Mucosa of descending colon (tissue), 3 donors: Measurements from ENCODE around the gene RPTOR. TPM values are rescaled to one million over a fixed set of nuclear protein-coding genes. Genes with fewer than 3 reads are reported as not detected.
A peak's percentile ranks its signal among the peaks of the same experiment; 100 is the strongest.

Experiments used
- ATAC-seq: fragments of 200-7000 bp; cut with Tn5 transposase; one replicate; pipeline ENCODE4 v1.9.1; 2020; ENCODE audit warnings: mild to moderate bottlenecking, moderate library complexity
- DNase-seq, 3 donors: peaks; one replicate each; pipeline ENCODE4 v3.0.0-alpha.2; 2020
- H3K36me3 ChIP-seq: fragments of 200-600 bp; one replicate; pipeline ENCODE4 v1.8.0; 2021; ENCODE audit warnings: low read depth, mild to moderate bottlenecking
- H3K4me1 ChIP-seq: fragments of 200-600 bp; one replicate; pipeline ENCODE4 v1.8.0; 2021; ENCODE audit warnings: low read depth, mild to moderate bottlenecking
- H3K4me3 ChIP-seq: fragments of 200-600 bp; one replicate; pipeline ENCODE4 v1.8.0; 2021; ENCODE audit warnings: mild to moderate bottlenecking
- H3K9me3 ChIP-seq: fragments of 200-600 bp; one replicate; pipeline ENCODE4 v1.8.0; 2021; ENCODE audit warnings: mild to moderate bottlenecking
- intact Hi-C, 2 donors: fragments of 100-400 bp; cut with DNase I in 1 of 2; cut with micrococcal nuclease in 1 of 2; formaldehyde crosslinking; loops; one replicate each; pipeline versions ENCODE4 v1.11.0 to v1.11.1; 2022; cut with DNase I, micrococcal nuclease
- total RNA-seq, 3 donors: library from RNA; stranded (reverse); fragmentation: NEBNext Ultra II Directional in 2 of 3; extraction: Animal tissue kit (Norgen Biotek cat#: 25700) in 2 of 3; gene quantifications; one replicate each; pipeline versions ENCODE4 v1.2.1 to v1.2.4, GENCODE V29; 2021 to 2023
- TF ChIP-seq, protein P1 (sequence below): fragments of 200-600 bp; IDR thresholded peaks from one replicate; pipeline ENCODE4 v1.8.0; 2022; ENCODE audit warnings: antibody characterized with exemption, mild to moderate bottlenecking
- donor health status: DM: no; HTN: no; CAD: no; lungs with moderate emphysema.
- donor health status: DM: no; HTN: no; CAD: no.
- donor health status: DM: no; HTN: yes; CAD: no.

The RPTOR gene
- total RNA-seq, 3 donors from 2014 or later: 30.5 to 44.4 (median 37.2) TPM

DNA sequence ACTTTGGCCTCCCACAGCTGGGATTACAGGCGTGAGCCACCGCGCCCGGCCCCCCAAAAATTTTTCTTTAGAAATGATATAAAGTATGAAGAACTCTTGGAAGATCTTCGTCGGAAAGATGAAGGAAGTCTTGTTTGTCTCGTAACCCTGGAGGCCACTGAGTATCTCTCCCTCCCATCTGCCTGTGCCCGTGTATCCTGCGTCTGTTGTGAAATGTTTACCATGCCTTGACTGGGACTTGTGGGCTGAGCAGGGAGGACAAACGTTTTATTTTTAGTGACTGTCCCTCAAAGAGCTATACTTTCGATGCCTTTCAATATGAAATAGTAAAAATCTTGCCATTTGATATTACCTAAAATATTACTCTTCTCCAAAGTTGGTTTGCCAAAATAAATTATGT, 121.2 kb downstream of the RPTOR start:
- TF ChIP-seq, protein P1, sequence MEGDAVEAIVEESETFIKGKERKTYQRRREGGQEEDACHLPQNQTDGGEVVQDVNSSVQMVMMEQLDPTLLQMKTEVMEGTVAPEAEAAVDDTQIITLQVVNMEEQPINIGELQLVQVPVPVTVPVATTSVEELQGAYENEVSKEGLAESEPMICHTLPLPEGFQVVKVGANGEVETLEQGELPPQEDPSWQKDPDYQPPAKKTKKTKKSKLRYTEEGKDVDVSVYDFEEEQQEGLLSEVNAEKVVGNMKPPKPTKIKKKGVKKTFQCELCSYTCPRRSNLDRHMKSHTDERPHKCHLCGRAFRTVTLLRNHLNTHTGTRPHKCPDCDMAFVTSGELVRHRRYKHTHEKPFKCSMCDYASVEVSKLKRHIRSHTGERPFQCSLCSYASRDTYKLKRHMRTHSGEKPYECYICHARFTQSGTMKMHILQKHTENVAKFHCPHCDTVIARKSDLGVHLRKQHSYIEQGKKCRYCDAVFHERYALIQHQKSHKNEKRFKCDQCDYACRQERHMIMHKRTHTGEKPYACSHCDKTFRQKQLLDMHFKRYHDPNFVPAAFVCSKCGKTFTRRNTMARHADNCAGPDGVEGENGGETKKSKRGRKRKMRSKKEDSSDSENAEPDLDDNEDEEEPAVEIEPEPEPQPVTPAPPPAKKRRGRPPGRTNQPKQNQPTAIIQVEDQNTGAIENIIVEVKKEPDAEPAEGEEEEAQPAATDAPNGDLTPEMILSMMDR: no peak
- DNase-seq: peak in 1 of 3 donors; percentile 12
- no peak overlapping the region for H3K4me3 ChIP-seq
- intact Hi-C loops: no loop called here
- peaks cover 9% of the 10 kb centered on the region for H3K4me1 ChIP-seq
- no peak for ATAC-seq
- H3K9me3 ChIP-seq: no peaks in the 10 kb centered on the region
- H3K36me3 ChIP-seq: no peaks in the 10 kb centered on the region

DNA sequence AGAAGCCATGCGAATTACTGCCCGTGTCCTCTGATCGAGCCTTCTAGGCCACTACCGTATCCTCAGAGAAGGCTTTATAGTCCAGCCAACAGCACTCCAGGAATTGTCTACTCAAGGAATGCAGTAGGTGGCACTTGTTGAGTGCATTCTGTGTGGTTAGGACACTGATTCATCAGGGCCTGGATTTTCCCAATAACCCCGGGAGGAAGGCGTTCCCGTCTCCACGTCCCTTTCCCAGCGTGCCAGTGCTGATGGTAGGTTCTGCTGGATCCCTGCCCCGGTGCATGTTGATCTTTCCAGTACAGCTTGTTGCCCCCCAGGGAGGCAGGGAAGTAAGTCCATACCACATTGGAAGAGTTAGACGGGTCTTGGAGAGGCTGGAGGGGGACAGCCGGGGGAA, 122.2 kb downstream of the RPTOR start:
- H3K4me1 ChIP-seq: peaks cover 16% of the 10 kb centered on the region
- intact Hi-C loops: no loop called here
- DNase-seq: peak in 1 of 3 donors; percentile 9
- no peaks in the 10 kb centered on the region for H3K9me3 ChIP-seq
- no peaks in the 10 kb centered on the region for H3K36me3 ChIP-seq
- H3K4me3 ChIP-seq: no peak overlapping the region
- ATAC-seq: no peak
- TF ChIP-seq, protein P1: no peak

DNA sequence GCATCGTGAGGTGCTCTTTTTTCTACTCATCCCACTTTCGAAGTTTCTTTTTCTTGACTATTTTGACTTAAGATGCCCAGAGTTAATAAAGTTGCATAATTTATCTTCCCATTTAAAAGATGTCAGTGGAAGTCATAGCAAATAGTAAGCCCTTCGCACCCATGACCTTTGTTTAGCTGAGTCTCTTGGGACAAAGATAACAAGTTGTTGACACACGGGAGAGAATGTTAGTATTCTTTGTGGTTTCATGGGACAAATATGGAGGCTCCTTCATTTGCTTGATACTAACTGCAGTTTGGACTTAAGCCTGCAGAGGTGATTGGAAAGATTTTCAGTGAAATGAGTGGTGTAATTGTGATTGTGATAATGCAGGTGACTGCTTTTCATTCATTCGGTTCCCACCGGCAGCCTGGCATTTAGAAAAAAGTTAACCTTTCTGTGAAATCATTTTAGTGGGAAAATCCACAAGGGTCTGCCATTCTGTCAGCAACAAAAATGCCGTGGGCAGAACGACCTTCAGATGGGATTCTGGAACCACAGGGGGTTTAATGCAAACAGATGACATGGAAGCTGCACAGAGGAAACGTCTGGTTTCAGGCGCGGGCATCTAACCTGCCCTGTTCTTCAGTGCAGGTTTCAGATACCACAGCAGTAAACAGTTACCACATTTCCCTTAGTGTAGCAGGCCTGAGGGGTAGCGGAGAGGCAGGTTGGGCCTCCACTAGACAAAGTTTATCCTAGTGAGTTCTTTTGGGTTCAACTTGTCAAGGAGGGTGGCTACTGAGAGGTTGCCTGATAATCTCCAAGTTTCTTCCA, 123.0 kb downstream of the RPTOR start:
- ATAC-seq (no peak), DNase-seq (peak in 1 of 3 donors; percentile 20)

DNA sequence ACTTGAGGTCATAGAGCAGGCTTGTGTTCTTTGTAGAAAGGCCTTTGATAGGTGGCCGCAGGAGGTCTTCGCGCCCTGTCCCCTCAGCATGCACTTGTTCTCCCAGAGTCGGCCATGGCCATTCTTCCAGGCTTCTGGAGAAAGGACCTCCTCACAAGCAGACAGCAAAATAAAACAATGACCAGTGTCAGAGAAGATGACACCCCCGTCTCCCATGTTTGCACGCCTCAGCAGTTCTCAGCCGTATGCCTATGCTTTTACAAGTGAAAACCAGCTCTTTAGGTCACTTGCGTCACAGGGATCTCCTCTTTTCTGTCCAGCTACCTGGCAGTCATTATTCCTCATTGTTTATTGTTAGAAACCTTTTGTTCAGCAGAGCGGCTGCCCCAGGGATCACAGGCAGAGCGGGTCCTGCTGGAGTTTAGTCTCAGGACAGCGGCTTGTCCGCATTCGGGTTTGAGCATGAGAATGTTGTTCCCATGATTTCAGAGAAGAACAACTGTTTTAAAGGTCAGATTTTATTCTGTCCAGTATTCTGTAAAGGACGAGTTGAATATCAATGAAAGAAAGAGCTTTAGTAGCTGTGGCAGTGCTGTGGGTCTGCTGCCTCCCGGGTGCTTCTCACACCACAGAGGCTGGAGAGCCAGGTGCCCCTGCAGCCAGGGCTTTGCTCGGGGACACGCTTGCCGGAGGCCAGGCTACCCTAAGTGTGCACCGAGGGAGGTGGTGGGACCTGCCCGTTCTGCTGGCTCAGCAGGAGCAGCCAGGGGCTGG, 123.9 kb downstream of the RPTOR start:
- ATAC-seq: no peak
- Histone ChIP-seq H3K9me3 (no peaks in the 10 kb centered on the region), H3K36me3 (no peaks in the 10 kb centered on the region), H3K4me1 (peaks cover 16% of the 10 kb centered on the region), H3K4me3 (no peak overlapping the region)
- intact Hi-C loops: no loop called here
- TF ChIP-seq, protein P1: no peak
- DNase-seq: peak in 1 of 3 donors; percentile 16

More for the DNA sequence above, 123.0 kb downstream of the RPTOR start:
- intact Hi-C loops: no loop called here
- Histone ChIP-seq H3K4me1 (peaks cover 16% of the 10 kb centered on the region), H3K4me3 (no peak overlapping the region), H3K36me3 (no peaks in the 10 kb centered on the region), H3K9me3 (no peaks in the 10 kb centered on the region)
- TF ChIP-seq, protein P1: no peak

DNA sequence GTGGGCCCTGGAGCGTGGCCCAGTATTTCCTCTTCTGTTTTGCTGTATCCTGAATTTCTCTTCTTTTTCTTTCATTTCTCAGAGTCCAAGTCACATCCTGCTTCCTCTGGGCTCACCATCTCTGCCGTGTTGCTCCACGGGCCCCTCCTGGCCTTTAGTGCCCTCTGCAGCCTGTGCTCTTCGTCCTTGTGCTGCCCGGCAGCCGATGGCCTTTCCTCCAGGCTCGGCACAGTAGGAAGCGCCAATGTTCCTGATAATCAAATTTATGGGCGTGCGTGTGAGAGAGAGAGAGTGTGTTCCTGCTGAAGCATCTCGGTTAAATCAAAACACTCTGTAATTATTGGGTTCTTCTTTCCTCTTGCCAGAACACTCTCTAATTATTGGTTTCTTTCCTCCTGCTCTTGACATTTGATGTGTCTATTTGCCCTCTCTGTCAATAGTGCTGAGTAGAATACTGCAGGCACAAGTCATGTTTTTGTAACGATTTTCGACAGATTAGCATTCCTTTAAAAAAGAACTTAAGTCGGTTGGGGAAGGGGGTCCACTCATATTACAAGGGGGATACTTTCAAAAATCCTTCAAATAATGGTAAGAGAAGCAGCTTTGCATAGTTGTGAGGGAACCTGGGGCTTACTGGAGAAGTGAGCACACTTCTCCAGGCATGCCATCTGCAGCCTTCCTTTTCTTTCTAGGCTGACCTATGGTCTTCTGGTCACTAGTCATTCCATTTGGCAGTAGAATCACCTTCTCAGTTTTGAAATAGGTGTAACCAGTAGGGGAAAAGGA, 126.6 kb downstream of the RPTOR start:
- H3K9me3 ChIP-seq: no peaks in the 10 kb centered on the region
- no peaks in the 10 kb centered on the region for H3K36me3 ChIP-seq
- DNase-seq (peak in 1 of 3 donors; percentile 30), ATAC-seq (peak; percentile 52)
- no peak overlapping the region for H3K4me3 ChIP-seq
- peaks cover 7% of the 10 kb centered on the region for H3K4me1 ChIP-seq
- TF ChIP-seq, protein P1: no peak
- intact Hi-C loops: no loop called here
